Common myeloid progenitor, CD34-positive (primary cell): Measurements from ENCODE around the gene MAP2K5.

Source experiments
- CTCF ChIA-PET: fragments of 350-600 bp; sonication (Branson Sonifier 250); formaldehyde crosslinking; loops from one replicate; lab custom pipeline; 2021; ENCODE audit warnings: antibody characterized with exemption; lab: Charles Lee
- POLR2A ChIA-PET: fragments of 350-600 bp; sonication (Branson Sonifier 250); formaldehyde crosslinking; loops from one replicate; lab custom pipeline; 2021; ENCODE audit warnings: antibody characterized with exemption; lab: Charles Lee
- DNase-seq, 3 donors: peaks; one replicate each; pipeline versions ENCODE4 v3.0.0 to v3.0.0-alpha.2; 2013
- H3K27ac ChIP-seq, 2 experiments: 1 replicate in 1 of 2; 2 replicates in 1 of 2; pipeline ENCODE4 v1.7.0; 2013; ENCODE audit warnings: inconsistent platforms in 2 of 2, low read length in 2 of 2, mild to moderate bottlenecking in 2 of 2, low read depth in 1 of 2, moderate library complexity in 1 of 2; ENCODE audit not compliant: severe bottlenecking in 2 of 2, insufficient read depth in 1 of 2, poor library complexity in 1 of 2
- H3K27me3 ChIP-seq, 5 experiments: replicated peaks in 2 of 5; 1 replicate in 3 of 5; 2 replicates in 2 of 5; pipeline versions ENCODE4 v1.6.1 to v1.7.0; 2013; ENCODE audit warnings: low read length in 4 of 5, mild to moderate bottlenecking in 2 of 5, moderate library complexity in 2 of 5, inconsistent platforms in 1 of 5; ENCODE audit not compliant: insufficient read depth in 5 of 5, control insufficient read depth in 4 of 5
- H3K36me3 ChIP-seq, 4 experiments: 1 replicate in 2 of 4; 2 replicates in 2 of 4; pipeline versions ENCODE4 v1.6.1 to v1.7.0; 2013; ENCODE audit warnings: low read length in 3 of 4, control low read depth in 1 of 4, mild to moderate bottlenecking in 1 of 4; ENCODE audit not compliant: control insufficient read depth in 4 of 4, insufficient read depth in 4 of 4
- H3K4me1 ChIP-seq, 4 experiments: 1 replicate in 3 of 4; 2 replicates in 1 of 4; pipeline versions ENCODE4 v1.6.1 to v1.7.1; 2013; ENCODE audit warnings: low read length in 3 of 4, mild to moderate bottlenecking in 3 of 4, control low read depth in 1 of 4, inconsistent platforms in 1 of 4, moderate library complexity in 1 of 4; ENCODE audit not compliant: control insufficient read depth in 4 of 4, insufficient read depth in 4 of 4; ENCODE audit errors: control extremely low read depth in 1 of 4
- H3K4me3 ChIP-seq, 7 experiments: 1 replicate in 4 of 7; 2 replicates in 3 of 7; pipeline versions ENCODE4 v1.5.1 to v1.7.0; 2013; ENCODE audit warnings: mild to moderate bottlenecking in 7 of 7, low read length in 6 of 7, moderate library complexity in 6 of 7, inconsistent platforms in 2 of 7, low read depth in 2 of 7, control low read depth in 1 of 7; ENCODE audit not compliant: insufficient read depth in 4 of 7, control insufficient read depth in 1 of 7; ENCODE audit errors: extremely low read depth in 1 of 7
- H3K9me3 ChIP-seq, 5 experiments: 1 replicate in 4 of 5; 2 replicates in 1 of 5; pipeline versions ENCODE4 v1.6.1 to v1.7.1; 2013; ENCODE audit warnings: low read length in 4 of 5, mild to moderate bottlenecking in 2 of 5, inconsistent platforms in 1 of 5, low read depth in 1 of 5, moderate library complexity in 1 of 5; ENCODE audit not compliant: control insufficient read depth in 4 of 5, insufficient read depth in 2 of 5; ENCODE audit errors: control extremely low read depth in 1 of 5
- WGBS: methylation state at CpG from one replicate; pipeline ENCODE4 v1.1.5; 2013; ENCODE audit not compliant: insufficient coverage; 5-methylcytosine and 5-hydroxymethylcytosine counted together

The MAP2K5 gene

DNA sequence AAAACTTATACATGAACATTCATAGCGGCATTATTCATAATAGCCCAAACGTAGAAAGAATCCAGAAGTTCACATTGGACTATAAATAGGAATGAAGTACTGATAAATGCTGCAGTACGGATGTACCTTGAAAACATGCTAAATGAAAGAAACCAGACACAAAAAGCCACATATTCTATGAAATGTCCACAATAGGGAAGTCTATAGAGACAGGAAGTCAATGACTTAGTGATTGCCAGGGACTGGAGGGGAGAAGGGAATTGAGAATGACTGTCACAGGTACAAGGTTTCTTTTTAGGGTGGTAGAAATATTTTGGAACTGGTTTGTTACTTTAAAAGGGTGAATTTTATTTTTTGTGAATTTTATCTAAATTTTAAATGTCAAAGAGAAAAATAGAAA is 211.4 kb downstream of the MAP2K5 start:
- Histone ChIP-seq H3K27ac (no peak overlapping the region), H3K4me1 (peaks cover 4 to 25% (median 8%) of the 10 kb centered on the region in 4 experiments), H3K9me3 (no peaks in the 10 kb centered on the region), H3K4me3 (no peak overlapping the region), H3K27me3 (no peaks in the 10 kb centered on the region), H3K36me3 (no peaks in the 10 kb centered on the region)
- no CpG with 5 or more reads among the region's 3 CpGs for WGBS
- ChIA-PET POLR2A (no interaction called here), CTCF (interaction anchor here (0.6 to 1.6 kb wide), 4 partner anchors 9 to 253 kb away, joined by 3 read pairs; no protein-coding TSS in a partner anchor)
- peak in 2 of 3 donors; percentile 36 to 50 for DNase-seq

DNA sequence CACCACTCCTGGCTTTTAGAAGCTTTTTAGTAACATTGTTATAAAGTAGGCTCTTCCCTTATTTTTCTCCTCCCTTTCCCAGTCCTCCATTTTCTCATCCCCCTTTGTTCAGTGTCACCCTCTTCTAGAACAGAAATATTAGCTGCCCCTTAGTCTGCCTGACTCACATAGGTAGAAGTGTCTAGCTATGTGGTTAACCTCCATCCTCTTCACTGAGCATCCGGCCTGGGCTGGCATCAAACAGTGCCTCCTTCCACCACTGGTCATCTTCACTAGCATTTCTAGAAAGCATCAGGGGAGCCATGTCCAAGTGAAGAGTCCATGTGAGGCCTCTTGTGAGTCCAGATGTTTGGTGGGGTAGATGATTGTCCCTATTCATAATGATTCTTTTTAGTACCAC is 212.8 kb downstream of the MAP2K5 start:
- Histone ChIP-seq H3K27ac (no peak overlapping the region), H3K4me3 (no peak overlapping the region), H3K27me3 (no peaks in the 10 kb centered on the region), H3K36me3 (no peaks in the 10 kb centered on the region), H3K9me3 (no peaks in the 10 kb centered on the region), H3K4me1 (peaks cover 4 to 33% (median 8%) of the 10 kb centered on the region in 4 experiments)
- no peak for DNase-seq
- ChIA-PET CTCF (interaction anchor here (1.4 to 1.6 kb wide), 2 partner anchors 8 to 40 kb away, joined by 3 read pairs; no protein-coding TSS in a partner anchor), POLR2A (interaction anchor here (1.0 kb wide), 1 partner anchor 24 kb away, joined by 3 read pairs; no protein-coding TSS in a partner anchor)
- WGBS, result no CpG with 5 or more reads among the region's 1 CpG

DNA sequence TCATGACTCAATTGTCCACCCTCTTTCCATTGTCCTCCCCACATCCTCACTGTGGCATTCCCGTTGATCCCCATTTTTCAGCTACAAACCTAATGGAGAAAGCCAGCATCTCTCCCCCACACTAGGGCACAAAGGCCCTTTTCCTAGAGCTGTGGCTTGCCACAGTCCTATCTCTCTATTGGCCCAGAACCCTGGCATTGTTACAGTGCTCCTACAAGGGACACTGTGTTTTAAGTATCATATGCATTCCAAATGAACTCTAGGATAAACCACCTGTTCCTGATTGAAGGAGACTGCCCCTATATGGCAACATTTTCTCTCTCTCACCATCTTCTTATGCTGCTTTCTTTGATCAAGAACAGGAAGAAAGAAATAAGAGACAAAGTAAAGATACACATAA is 213.4 kb downstream of the MAP2K5 start:
- CTCF ChIA-PET, result interaction anchor here (1.4 kb wide), 1 partner anchor 143 kb away, joined by 3 read pairs; no protein-coding TSS in a partner anchor
- POLR2A ChIA-PET, result no interaction called here
- Histone ChIP-seq H3K27me3 (no peaks in the 10 kb centered on the region), H3K27ac (no peak overlapping the region), H3K4me3 (no peak overlapping the region), H3K4me1 (peaks cover 4 to 37% (median 9%) of the 10 kb centered on the region in 4 experiments), H3K36me3 (no peaks in the 10 kb centered on the region), H3K9me3 (no peaks in the 10 kb centered on the region)
- no peak for DNase-seq
- 100% methylated on average over 1 of the region's 1 CpG for WGBS

DNA sequence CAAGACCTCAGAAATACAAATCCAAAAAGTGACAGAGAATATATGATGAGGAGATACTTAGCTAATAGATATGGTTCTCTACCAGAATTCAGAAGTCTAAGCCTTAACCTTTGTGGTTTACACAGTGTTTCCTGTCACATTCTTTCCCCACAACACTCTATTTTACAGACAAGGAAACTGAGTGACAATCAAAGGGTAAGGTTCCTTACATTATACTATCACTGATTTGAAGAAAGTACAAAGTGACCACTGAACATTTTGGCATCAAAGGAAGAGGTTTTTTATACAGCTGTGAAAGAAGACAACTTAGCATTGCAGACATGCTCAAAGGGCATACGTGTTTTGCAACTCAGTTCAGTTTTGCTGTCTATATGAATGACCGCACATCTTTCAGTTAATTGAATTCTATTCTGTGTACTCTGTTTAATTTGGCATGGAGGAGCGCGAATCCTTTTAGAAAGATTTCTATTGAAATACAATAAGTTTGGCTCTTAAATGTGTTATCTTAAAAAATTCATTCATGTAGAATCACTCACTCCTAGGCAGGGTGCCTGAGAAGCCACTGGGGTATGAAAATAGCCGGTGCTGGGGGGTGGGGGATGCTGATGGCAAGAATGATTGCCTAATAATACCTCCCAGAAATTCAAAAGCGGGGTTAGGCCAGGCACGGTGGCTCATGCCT is 216.3 kb downstream of the MAP2K5 start:
- Histone ChIP-seq H3K27me3 (no peaks in the 10 kb centered on the region), H3K9me3 (no peaks in the 10 kb centered on the region), H3K36me3 (no peaks in the 10 kb centered on the region), H3K4me3 (no peak overlapping the region), H3K27ac (no peak overlapping the region), H3K4me1 (peaks cover 4 to 43% (median 13%) of the 10 kb centered on the region in 4 experiments)
- ChIA-PET CTCF (no interaction called here), POLR2A (no interaction called here)
- DNase-seq, result no peak
- 84% methylated on average over 5 of the region's 7 CpGs for WGBS

DNA sequence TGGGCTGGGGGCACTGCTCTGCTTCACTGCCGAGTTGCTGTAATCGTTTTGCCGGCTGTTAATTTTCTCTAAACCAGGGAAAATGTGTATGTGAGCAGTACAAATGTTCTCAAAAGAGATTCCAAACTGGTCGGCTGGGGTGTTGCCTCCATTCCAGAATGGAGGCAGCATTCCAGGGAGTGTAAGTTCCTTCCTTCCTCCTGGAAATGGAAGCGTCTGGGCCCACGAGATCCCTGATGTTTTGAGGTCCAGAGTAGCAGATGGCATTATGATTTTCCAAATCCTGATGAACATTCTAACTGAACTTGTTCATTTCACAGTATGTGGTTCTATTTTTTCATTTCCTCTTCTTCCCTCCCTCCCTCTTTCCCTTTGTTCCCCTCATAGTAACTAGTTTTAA is 218.4 kb downstream of the MAP2K5 start:
- no peak for DNase-seq
- Histone ChIP-seq H3K4me3 (no peak overlapping the region), H3K27ac (no peak overlapping the region), H3K9me3 (no peaks in the 10 kb centered on the region), H3K36me3 (no peaks in the 10 kb centered on the region), H3K4me1 (peaks cover 4 to 37% (median 13%) of the 10 kb centered on the region in 4 experiments), H3K27me3 (no peaks in the 10 kb centered on the region)
- POLR2A ChIA-PET, result interaction anchor here (0.6 kb wide), 1 partner anchor 173 kb away, joined by 4 read pairs; no protein-coding TSS in a partner anchor
- CTCF ChIA-PET, result interaction anchor here (1.1 kb wide), 1 partner anchor 13 kb away, joined by 3 read pairs; no protein-coding TSS in a partner anchor
- 91% methylated on average over 5 of the region's 6 CpGs for WGBS

DNA sequence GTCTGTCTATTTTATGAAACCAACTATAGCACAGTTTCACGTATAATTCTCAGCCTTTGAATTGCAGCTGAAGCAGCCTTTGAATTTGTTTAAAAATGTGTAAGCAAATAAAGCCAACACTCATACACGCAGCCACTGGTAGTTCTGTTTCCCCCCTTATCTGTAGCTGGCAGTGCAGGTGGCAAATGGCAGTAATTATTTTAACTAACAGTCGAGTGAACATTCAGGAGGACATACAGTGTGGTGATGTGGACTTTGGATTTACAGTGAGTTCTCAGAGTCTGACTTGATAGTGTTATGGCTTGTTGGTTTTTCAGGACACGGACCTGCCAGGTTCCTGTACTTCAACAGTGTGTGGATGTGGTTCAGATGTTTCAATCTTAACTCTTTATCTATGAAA is 218.8 kb downstream of the MAP2K5 start:
- peak in 1 of 3 donors; percentile 41 for DNase-seq
- Histone ChIP-seq H3K27ac (no peak overlapping the region), H3K27me3 (no peaks in the 10 kb centered on the region), H3K4me3 (no peak overlapping the region), H3K36me3 (no peaks in the 10 kb centered on the region), H3K4me1 (peaks cover 6 to 38% (median 17%) of the 10 kb centered on the region in 4 experiments), H3K9me3 (no peaks in the 10 kb centered on the region)
- ChIA-PET POLR2A (no interaction called here), CTCF (interaction anchor here (1.1 kb wide), 1 partner anchor 13 kb away, joined by 3 read pairs; no protein-coding TSS in a partner anchor)
- WGBS, result 38% methylated on average over 2 of the region's 4 CpGs
